ENCODE data around the gene SANBR.
"Not testable (repeated sequence)": the region's sequence is repeated elsewhere in the genome, so short reads cannot be mapped to it uniquely, and the experiment has no call there.

DNA sequence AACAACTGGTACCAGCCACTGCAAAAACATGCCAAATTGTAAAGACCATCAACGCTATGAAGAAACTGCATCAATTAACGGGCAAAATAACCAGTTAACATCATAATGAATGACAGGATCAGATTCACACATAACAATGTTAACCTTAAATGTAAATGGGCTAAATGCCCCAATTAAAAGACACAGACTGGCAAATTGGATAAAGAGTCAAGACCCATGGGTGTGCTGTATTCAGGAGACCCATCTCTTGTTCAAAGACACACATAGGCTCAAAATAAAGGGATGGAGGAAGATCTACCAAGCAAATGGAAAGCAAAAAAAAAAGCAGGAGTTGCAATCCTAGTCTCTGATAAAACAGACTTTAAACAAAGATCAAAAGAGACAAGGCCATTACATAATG, 29.0 kb upstream of the SANBR start:
- not testable (repeated sequence) for TF ChIP-seq POLR2A (IDR thresholded peaks at IDR 0.05; ENCODE audit: low read depth, low read length); POLR2AphosphoS5 (IDR thresholded peaks at IDR 0.05; ENCODE audit: low read depth, low read length); SPI1 (IDR thresholded peaks at IDR 0.05; ENCODE audit: low read depth, low read length); TAF1 (IDR thresholded peaks at IDR 0.05; ENCODE audit: low read depth, low read length); PAX5 (IDR thresholded peaks at IDR 0.05; ENCODE audit: insufficient read depth, low read length, severe bottlenecking); POU2F2 (IDR thresholded peaks at IDR 0.05; ENCODE audit: low read depth, low read length)

Measured in GM12891 (cell line).